Limb (tissue), 2 donors: ENCODE measurements around the gene SYCP3.

Experiments
- DNase-seq, 2 donors: peaks; one replicate each; pipeline ENCODE4 v3.0.0-alpha.2; 2016; ENCODE audit errors: extremely low spot score in 2 of 2

SYCP3 gene

GRCh38 chr12:101738920-101739665 lies at the start of gene SYCP3:
SYCP3 (minus strand) TSS chr12:101739462; CDS start chr12:101737935, 1,527 bp downstream.
- DNase-seq: no peak

GRCh38 chr12:101785671-101786070 lies 46.4 kb upstream of the SYCP3 start:
- no peak for DNase-seq

GRCh38 chr12:101784376-101784775 lies 45.1 kb upstream of the SYCP3 start:
- DNase-seq: no peak

- no peak for DNase-seq
Measured at GRCh38 chr12:101783838-101784237, 44.6 kb upstream of the SYCP3 start.

GRCh38 chr12:101783150-101783549 lies 43.9 kb upstream of the SYCP3 start:
- no peak for DNase-seq

GRCh38 chr12:101782273-101782731 lies 43.0 kb upstream of the SYCP3 start:
- no peak for DNase-seq

- no peak for DNase-seq
Measured at GRCh38 chr12:101781834-101782233, 42.6 kb upstream of the SYCP3 start.

- no peak for DNase-seq
Measured at GRCh38 chr12:101780599-101780998, 41.3 kb upstream of the SYCP3 start.

- no peak for DNase-seq
Measured at GRCh38 chr12:101779626-101780025, 40.4 kb upstream of the SYCP3 start.

GRCh38 chr12:101779200-101779599 lies 39.9 kb upstream of the SYCP3 start:
- DNase-seq: no peak

- DNase-seq: no peak
Measured at GRCh38 chr12:101777978-101778377, 38.7 kb upstream of the SYCP3 start.

- DNase-seq: no peak
Measured at GRCh38 chr12:101777485-101777884, 38.2 kb upstream of the SYCP3 start.

GRCh38 chr12:101775816-101776215 lies 36.6 kb upstream of the SYCP3 start:
- no peak for DNase-seq

GRCh38 chr12:101773650-101774162 lies 34.4 kb upstream of the SYCP3 start:
- DNase-seq: peak; percentile 66 to 76

- no peak for DNase-seq
Measured at GRCh38 chr12:101772012-101772775, 32.9 kb upstream of the SYCP3 start.

GRCh38 chr12:101769865-101770264 lies 30.6 kb upstream of the SYCP3 start:
- DNase-seq: no peak

GRCh38 chr12:101768781-101769180 lies 29.5 kb upstream of the SYCP3 start:
- DNase-seq: no peak

GRCh38 chr12:101767537-101767936 lies 28.3 kb upstream of the SYCP3 start:
- no peak for DNase-seq

GRCh38 chr12:101764051-101764792 lies 25.0 kb upstream of the SYCP3 start:
- DNase-seq: no peak

- no peak for DNase-seq
Measured at GRCh38 chr12:101763246-101763931, 24.1 kb upstream of the SYCP3 start.

GRCh38 chr12:101761781-101762180 lies 22.5 kb upstream of the SYCP3 start:
- DNase-seq: no peak
